Vagina (tissue), 2 donors: ENCODE data around the gene FADS2. TPM values are rescaled to one million over a fixed set of nuclear protein-coding genes. Genes with fewer than 3 reads are reported as not detected.

Source experiments
- DNase-seq, 2 donors: peaks; one replicate each; pipeline ENCODE4 v3.0.0-alpha.2; 2017; ENCODE audit errors: extremely low spot score in 2 of 2
- H3K27ac ChIP-seq: fragments of 200-600 bp; sonication (generic); one replicate; pipeline ENCODE4 v1.5.1; 2019
- H3K27me3 ChIP-seq: fragments of 200-600 bp; sonication (generic); one replicate; pipeline ENCODE4 v1.5.1; 2019
- H3K36me3 ChIP-seq, 2 donors: fragments of 200-600 bp; sonication (generic); one replicate each; pipeline ENCODE4 v1.5.1; 2017 to 2019
- H3K4me1 ChIP-seq: fragments of 200-600 bp; sonication (generic); one replicate; pipeline ENCODE4 v1.5.1; 2019
- H3K4me3 ChIP-seq, 2 donors: fragments of 200-600 bp; sonication (generic); 1 replicate in 1 of 2; 2 replicates in 1 of 2; pipeline ENCODE4 v1.5.1; 2016 to 2019
- H3K9me3 ChIP-seq: fragments of 200-600 bp; sonication (generic); one replicate; pipeline ENCODE4 v1.5.1; 2019
- CTCF ChIP-seq, 3 experiments: fragments of 450-650 bp in 2 of 3; fragments of 200-600 bp in 1 of 3; sonication (generic) in 1 of 3; IDR thresholded peaks; one replicate each; pipeline ENCODE4 v1.5.1; 2017 to 2019; ENCODE audit warnings: antibody characterized with exemption in 3 of 3, mild to moderate bottlenecking in 2 of 3, moderate library complexity in 2 of 3
- POLR2A ChIP-seq, 2 donors: fragments of 450-650 bp; IDR thresholded peaks; one replicate each; pipeline ENCODE4 v1.6.1; 2017; ENCODE audit warnings: antibody characterized with exemption in 2 of 2, mild to moderate bottlenecking in 2 of 2, moderate library complexity in 2 of 2
- POLR2AphosphoS5 ChIP-seq, 2 donors: sonication (generic); formaldehyde crosslinking; IDR thresholded peaks; one replicate each; pipeline ENCODE4 v1.9.0; 2017; ENCODE audit warnings: antibody characterized with exemption in 2 of 2, mild to moderate bottlenecking in 2 of 2, low read depth in 1 of 2; ENCODE audit not compliant: insufficient read depth in 1 of 2
- intact Hi-C: fragments of 100-400 bp; cut with DNase I; formaldehyde crosslinking; loops from one replicate; pipeline ENCODE4 v1.15.1; 2023
- total RNA-seq: library from RNA; depleted of rRNA; stranded (reverse); fragments of >200 nt; gene quantifications from one replicate; pipeline ENCODE4 v1.2.3, GENCODE V29; 2016

FADS2 gene
- total RNA-seq, 1 donor from 2014 or later, result 25.5 TPM

GRCh38 chr11:61855939-61856680 is 28.0 kb downstream of the FADS2 start:
- H3K27me3 ChIP-seq, result no peaks in the 10 kb centered on the region
- no peak for DNase-seq
- no peak for TF ChIP-seq POLR2AphosphoS5 (IDR thresholded peaks at IDR 0.05; ENCODE audit: insufficient read depth in 1 of 2, low read depth in 1 of 2)
- no peak for TF ChIP-seq POLR2A (IDR thresholded peaks at IDR 0.05)
- TF ChIP-seq CTCF (IDR thresholded peaks at IDR 0.05), result no peak
- peaks cover 6% of the 10 kb centered on the region for H3K4me1 ChIP-seq
- intact Hi-C loops, result no loop called here
- no peak overlapping the region for H3K4me3 ChIP-seq
- no peaks in the 10 kb centered on the region for H3K9me3 ChIP-seq
- no peak overlapping the region for H3K27ac ChIP-seq
- H3K36me3 ChIP-seq, result peaks cover 0 to 11% of the 10 kb centered on the region in 2 donors

- TF ChIP-seq CTCF (IDR thresholded peaks at IDR 0.05) (no peak), POLR2AphosphoS5 (IDR thresholded peaks at IDR 0.05; ENCODE audit: insufficient read depth in 1 of 2, low read depth in 1 of 2) (no peak), POLR2A (IDR thresholded peaks at IDR 0.05) (no peak)
- Histone ChIP-seq H3K27ac (no peak overlapping the region), H3K9me3 (no peaks in the 10 kb centered on the region), H3K4me3 (no peak overlapping the region), H3K36me3 (peaks cover 0 to 17% of the 10 kb centered on the region in 2 donors), H3K27me3 (no peaks in the 10 kb centered on the region), H3K4me1 (peaks cover 6% of the 10 kb centered on the region)
- no peak for DNase-seq
- intact Hi-C loops, result no loop called here
These were observed 32.2 kb downstream of the FADS2 start for GRCh38 chr11:61860054-61860903.

GRCh38 chr11:61861634-61862033 is 33.5 kb downstream of the FADS2 start:
- Histone ChIP-seq H3K4me1 (peaks cover 6% of the 10 kb centered on the region), H3K4me3 (no peak overlapping the region), H3K27ac (no peak overlapping the region), H3K9me3 (no peaks in the 10 kb centered on the region), H3K27me3 (no peaks in the 10 kb centered on the region), H3K36me3 (peaks cover 0 to 17% of the 10 kb centered on the region in 2 donors)
- intact Hi-C loops, result no loop called here
- no peak for TF ChIP-seq POLR2AphosphoS5 (IDR thresholded peaks at IDR 0.05; ENCODE audit: insufficient read depth in 1 of 2, low read depth in 1 of 2)
- TF ChIP-seq CTCF (IDR thresholded peaks at IDR 0.05), result no peak
- TF ChIP-seq POLR2A (IDR thresholded peaks at IDR 0.05), result no peak
- DNase-seq, result no peak

DNA sequence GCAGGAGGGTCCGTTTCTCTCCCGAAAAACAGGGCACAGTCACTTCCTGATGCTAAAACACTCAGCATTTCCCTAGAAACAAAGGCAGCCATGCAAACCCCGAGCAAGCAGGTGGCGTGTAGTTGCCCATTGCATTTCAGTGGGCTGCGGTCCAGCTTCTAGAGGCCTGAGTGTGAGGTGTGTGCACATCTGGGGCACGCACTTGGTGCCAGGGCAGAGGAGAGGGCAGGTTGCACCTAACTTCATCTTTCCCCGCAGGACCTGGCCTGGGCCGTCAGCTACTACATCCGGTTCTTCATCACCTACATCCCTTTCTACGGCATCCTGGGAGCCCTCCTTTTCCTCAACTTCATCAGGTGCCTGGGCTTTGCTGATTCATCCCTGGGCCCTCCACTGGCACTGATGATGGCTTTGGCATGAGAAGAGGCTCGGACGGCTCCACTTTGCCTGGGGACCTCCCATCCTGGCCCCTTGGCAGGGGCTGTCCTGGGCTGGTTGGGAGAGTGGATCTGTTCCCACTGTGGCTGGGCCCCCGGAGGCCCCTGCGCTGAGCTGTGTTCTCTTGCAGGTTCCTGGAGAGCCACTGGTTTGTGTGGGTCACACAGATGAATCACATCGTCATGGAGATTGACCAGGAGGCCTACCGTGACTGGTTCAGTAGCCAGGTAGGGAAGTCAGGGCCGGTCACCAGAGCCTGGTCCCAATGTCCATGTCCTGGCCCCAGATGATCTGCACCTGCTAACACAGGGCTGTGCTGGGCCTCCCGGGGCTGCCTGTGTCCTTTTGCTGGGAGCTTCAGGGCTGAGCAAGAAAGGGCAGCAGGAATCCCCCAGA is 34.8 kb downstream of the FADS2 start:
- no peak for TF ChIP-seq POLR2AphosphoS5 (IDR thresholded peaks at IDR 0.05; ENCODE audit: insufficient read depth in 1 of 2, low read depth in 1 of 2)
- TF ChIP-seq POLR2A (IDR thresholded peaks at IDR 0.05), result no peak
- TF ChIP-seq CTCF (IDR thresholded peaks at IDR 0.05), result no peak
- Histone ChIP-seq H3K27ac (no peak overlapping the region), H3K4me3 (no peak overlapping the region), H3K4me1 (peaks cover 6% of the 10 kb centered on the region), H3K27me3 (no peaks in the 10 kb centered on the region), H3K9me3 (no peaks in the 10 kb centered on the region), H3K36me3 (peaks cover 0 to 8% of the 10 kb centered on the region in 2 donors)
- no peak for DNase-seq
- intact Hi-C loops, result no loop called here
